HG03575 (cell line): ENCODE data around the gene TSFM.

Experiments
- ATAC-seq: cut with Tn5 transposase; IDR thresholded peaks from one replicate; pipeline ENCODE4 v1.9.1; 2021; ENCODE audit not compliant: unreplicated experiment, insufficient number of reproducible peaks, low FRiP score; ENCODE audit errors: extremely low read depth

The TSFM gene

GRCh38 chr12:57759360-57759980, 23.1 kb upstream of the TSFM start:
- ATAC-seq = no peak

GRCh38 chr12:57760347-57760982, 22.1 kb upstream of the TSFM start:
- no peak for ATAC-seq

- no peak for ATAC-seq
Observed at GRCh38 chr12:57761391-57761998, 21.1 kb upstream of the TSFM start.

- ATAC-seq = no peak
Observed at GRCh38 chr12:57762463-57762862, 20.1 kb upstream of the TSFM start.

GRCh38 chr12:57763881-57764661, 18.5 kb upstream of the TSFM start:
- ATAC-seq = no peak

GRCh38 chr12:57764662-57765002, 18.0 kb upstream of the TSFM start:
- no peak for ATAC-seq

- no peak for ATAC-seq
Observed at GRCh38 chr12:57765003-57765697, 17.4 kb upstream of the TSFM start.

- no peak for ATAC-seq
Observed at GRCh38 chr12:57765698-57766463, 16.7 kb upstream of the TSFM start.

GRCh38 chr12:57766464-57767304, 15.9 kb upstream of the TSFM start, which contains the start of gene CYP27B1:
Gene CYP27B1, minus strand, starts transcription at chr12:57767078. Its CDS starts 37 bp downstream, at chr12:57767041.
- ATAC-seq = no peak

- no peak for ATAC-seq
Observed at GRCh38 chr12:57767305-57767698, 15.3 kb upstream of the TSFM start.

GRCh38 chr12:57767876-57768275, 14.7 kb upstream of the TSFM start:
- no peak for ATAC-seq

- no peak for ATAC-seq
Observed at GRCh38 chr12:57769594-57769993, 13.0 kb upstream of the TSFM start.

GRCh38 chr12:57770734-57771133, 11.9 kb upstream of the TSFM start:
- no peak for ATAC-seq

- peak; percentile 49 for ATAC-seq
Observed at GRCh38 chr12:57771236-57771872, 11.2 kb upstream of the TSFM start.

GRCh38 chr12:57771873-57772428, 10.6 kb upstream of the TSFM start, which contains the start of gene METTL1:
Gene METTL1, minus strand, starts transcription at chr12:57772105. Its CDS starts 22 bp downstream, at chr12:57772083.
- peak; percentile 31 for ATAC-seq

- ATAC-seq = no peak
Observed at GRCh38 chr12:57772429-57773322, 9.9 kb upstream of the TSFM start, which contains the start of gene EEF1AKMT3. Gene EEF1AKMT3, plus strand, starts transcription at chr12:57772614. Its CDS starts 111 bp downstream, at chr12:57772725.
